Lower lobe of right lung (tissue), 2 donors: ENCODE results near the gene ZNF35. TPM values are rescaled to one million over a fixed set of nuclear protein-coding genes. Genes with fewer than 3 reads are reported as not detected.
"Not testable (repeated sequence)": the region's sequence is repeated elsewhere in the genome, so short reads cannot be mapped to it uniquely, and the experiment has no call there.

Experiments
- ATAC-seq, 2 donors: fragments of 200-7000 bp; cut with Tn5 transposase; one replicate each; pipeline ENCODE4 v1.9.1; 2020 to 2022; ENCODE audit warnings: mild to moderate bottlenecking in 2 of 2, moderate library complexity in 2 of 2
- DNase-seq: peaks from one replicate; pipeline ENCODE4 v3.0.0-alpha.2; 2020
- H3K27ac ChIP-seq: fragments of 200-600 bp; one replicate; pipeline ENCODE4 v1.8.0; 2022
- H3K27me3 ChIP-seq: fragments of 200-600 bp; one replicate; pipeline ENCODE4 v1.8.0; 2022; ENCODE audit warnings: low read depth
- H3K36me3 ChIP-seq: fragments of 200-600 bp; one replicate; pipeline ENCODE4 v1.8.0; 2022; ENCODE audit warnings: mild to moderate bottlenecking
- H3K4me1 ChIP-seq: fragments of 200-600 bp; one replicate; pipeline ENCODE4 v1.8.0; 2022
- H3K4me3 ChIP-seq: fragments of 200-600 bp; one replicate; pipeline ENCODE4 v1.8.0; 2022; ENCODE audit warnings: mild to moderate bottlenecking
- H3K9me3 ChIP-seq: fragments of 200-600 bp; one replicate; pipeline ENCODE4 v1.8.0; 2022
- intact Hi-C: fragments of 100-400 bp; cut with DNase I; formaldehyde crosslinking; loops from one replicate; pipeline ENCODE4 v1.11.0; 2022
- total RNA-seq: library from RNA; stranded (reverse); fragmentation: NEBNext Ultra II Directional; extraction: Animal tissue kit (Norgen Biotek cat#: 25700); gene quantifications from one replicate; pipeline ENCODE4 v1.2.1, GENCODE V29; 2021
- TF ChIP-seq, protein P1 (sequence below): fragments of 200-600 bp; IDR thresholded peaks from one replicate; pipeline ENCODE4 v1.8.0; 2022; ENCODE audit warnings: antibody characterized with exemption, mild to moderate bottlenecking
- donor health status: DM: no; HTN: yes; CAD: no; lungs with severe emphysema.

ZNF35 gene
- total RNA-seq, 1 donor from 2014 or later, result 8.8 TPM

DNA sequence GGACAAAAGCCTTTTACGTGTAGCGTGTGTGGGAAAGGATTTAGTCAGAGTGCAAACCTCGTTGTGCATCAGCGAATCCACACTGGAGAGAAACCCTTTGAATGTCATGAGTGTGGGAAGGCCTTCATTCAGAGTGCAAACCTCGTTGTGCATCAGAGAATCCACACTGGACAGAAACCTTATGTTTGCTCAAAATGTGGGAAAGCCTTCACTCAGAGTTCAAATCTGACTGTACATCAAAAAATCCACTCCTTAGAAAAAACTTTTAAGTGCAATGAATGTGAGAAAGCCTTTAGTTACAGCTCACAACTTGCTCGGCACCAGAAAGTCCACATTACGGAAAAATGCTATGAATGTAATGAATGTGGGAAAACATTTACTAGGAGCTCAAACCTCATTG is 10.5 kb downstream of the ZNF35 start:
- Histone ChIP-seq H3K36me3 (peaks cover 70% of the 10 kb centered on the region), H3K27me3 (no peaks in the 10 kb centered on the region), H3K4me1 (no peaks in the 10 kb centered on the region), H3K27ac (no peak overlapping the region), H3K4me3 (no peak overlapping the region), H3K9me3 (peaks cover 57% of the 10 kb centered on the region)
- TF ChIP-seq, protein P1, sequence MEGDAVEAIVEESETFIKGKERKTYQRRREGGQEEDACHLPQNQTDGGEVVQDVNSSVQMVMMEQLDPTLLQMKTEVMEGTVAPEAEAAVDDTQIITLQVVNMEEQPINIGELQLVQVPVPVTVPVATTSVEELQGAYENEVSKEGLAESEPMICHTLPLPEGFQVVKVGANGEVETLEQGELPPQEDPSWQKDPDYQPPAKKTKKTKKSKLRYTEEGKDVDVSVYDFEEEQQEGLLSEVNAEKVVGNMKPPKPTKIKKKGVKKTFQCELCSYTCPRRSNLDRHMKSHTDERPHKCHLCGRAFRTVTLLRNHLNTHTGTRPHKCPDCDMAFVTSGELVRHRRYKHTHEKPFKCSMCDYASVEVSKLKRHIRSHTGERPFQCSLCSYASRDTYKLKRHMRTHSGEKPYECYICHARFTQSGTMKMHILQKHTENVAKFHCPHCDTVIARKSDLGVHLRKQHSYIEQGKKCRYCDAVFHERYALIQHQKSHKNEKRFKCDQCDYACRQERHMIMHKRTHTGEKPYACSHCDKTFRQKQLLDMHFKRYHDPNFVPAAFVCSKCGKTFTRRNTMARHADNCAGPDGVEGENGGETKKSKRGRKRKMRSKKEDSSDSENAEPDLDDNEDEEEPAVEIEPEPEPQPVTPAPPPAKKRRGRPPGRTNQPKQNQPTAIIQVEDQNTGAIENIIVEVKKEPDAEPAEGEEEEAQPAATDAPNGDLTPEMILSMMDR, result no peak
- ATAC-seq (no peak), DNase-seq (no peak)
- intact Hi-C loops, result no loop called here

DNA sequence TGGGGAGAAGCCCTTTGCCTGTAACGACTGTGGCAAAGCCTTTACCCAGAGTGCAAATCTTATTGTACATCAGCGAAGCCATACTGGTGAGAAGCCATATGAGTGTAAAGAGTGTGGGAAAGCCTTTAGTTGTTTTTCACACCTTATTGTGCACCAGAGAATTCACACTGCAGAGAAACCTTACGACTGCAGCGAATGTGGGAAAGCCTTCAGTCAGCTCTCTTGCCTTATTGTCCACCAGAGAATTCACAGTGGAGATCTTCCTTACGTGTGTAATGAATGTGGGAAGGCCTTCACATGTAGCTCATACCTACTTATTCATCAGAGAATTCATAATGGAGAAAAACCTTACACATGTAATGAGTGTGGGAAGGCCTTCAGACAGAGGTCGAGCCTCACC is 10.9 kb downstream of the ZNF35 start:
- Histone ChIP-seq H3K27me3 (no peaks in the 10 kb centered on the region), H3K4me1 (no peaks in the 10 kb centered on the region), H3K36me3 (peaks cover 66% of the 10 kb centered on the region), H3K9me3 (peaks cover 57% of the 10 kb centered on the region), H3K27ac (no peak overlapping the region), H3K4me3 (no peak overlapping the region)
- DNase-seq, result no peak
- intact Hi-C loops, result no loop called here
- TF ChIP-seq, protein P1, result no peak
- ATAC-seq, result no peak

DNA sequence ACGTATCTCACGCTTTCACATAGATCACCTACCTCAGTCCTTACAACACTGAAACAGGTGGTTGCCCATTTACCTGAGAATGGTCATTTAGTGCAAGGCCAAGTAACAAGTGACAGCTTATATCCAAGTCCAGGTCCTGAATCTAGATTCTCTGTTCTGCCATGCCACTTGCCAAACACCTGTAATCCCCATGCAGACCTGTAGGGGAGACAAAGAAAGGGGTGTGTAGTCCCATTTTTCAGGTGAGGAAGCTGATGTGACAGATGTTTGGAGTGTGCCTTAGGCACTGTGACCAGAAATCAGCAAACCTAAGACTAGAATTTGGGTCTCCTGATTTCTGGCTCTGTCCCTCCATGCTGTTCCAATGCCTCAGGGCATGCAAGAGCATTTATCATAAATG is 12.7 kb downstream of the ZNF35 start:
- no peak overlapping the region for H3K27ac ChIP-seq
- no peak for DNase-seq
- peaks cover 49% of the 10 kb centered on the region for H3K36me3 ChIP-seq
- ATAC-seq, result no peak
- H3K27me3 ChIP-seq, result no peaks in the 10 kb centered on the region
- no peak overlapping the region for H3K4me3 ChIP-seq
- TF ChIP-seq, protein P1, result no peak
- intact Hi-C loops, result no loop called here
- peaks cover 57% of the 10 kb centered on the region for H3K9me3 ChIP-seq
- H3K4me1 ChIP-seq, result no peaks in the 10 kb centered on the region

DNA sequence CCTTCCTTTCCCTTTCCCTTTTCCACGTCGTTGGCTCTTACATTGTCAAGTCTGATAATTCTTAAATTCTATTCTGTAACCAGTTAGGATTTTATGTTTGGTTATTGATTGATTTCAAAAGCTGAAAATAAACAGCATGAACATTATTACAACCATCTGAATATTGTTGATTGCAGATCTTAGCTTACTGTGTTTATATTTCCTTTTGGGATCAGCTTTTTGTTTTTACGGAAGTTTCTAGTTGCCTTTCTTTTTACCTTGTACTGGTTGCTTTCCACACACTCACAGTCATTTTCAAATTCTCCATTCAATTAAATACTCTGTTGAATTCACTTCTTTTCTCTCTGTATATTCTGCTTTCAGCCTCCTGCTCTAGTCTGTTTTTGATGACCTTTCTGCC is 16.6 kb downstream of the ZNF35 start:
- no peak for ATAC-seq
- H3K4me3 ChIP-seq, result no peak overlapping the region
- no peaks in the 10 kb centered on the region for H3K4me1 ChIP-seq
- intact Hi-C loops, result no loop called here
- DNase-seq, result no peak
- H3K27me3 ChIP-seq, result no peaks in the 10 kb centered on the region
- peaks cover 19% of the 10 kb centered on the region for H3K9me3 ChIP-seq
- H3K27ac ChIP-seq, result no peak overlapping the region
- H3K36me3 ChIP-seq, result peaks cover 13% of the 10 kb centered on the region
- TF ChIP-seq, protein P1, result no peak

DNA sequence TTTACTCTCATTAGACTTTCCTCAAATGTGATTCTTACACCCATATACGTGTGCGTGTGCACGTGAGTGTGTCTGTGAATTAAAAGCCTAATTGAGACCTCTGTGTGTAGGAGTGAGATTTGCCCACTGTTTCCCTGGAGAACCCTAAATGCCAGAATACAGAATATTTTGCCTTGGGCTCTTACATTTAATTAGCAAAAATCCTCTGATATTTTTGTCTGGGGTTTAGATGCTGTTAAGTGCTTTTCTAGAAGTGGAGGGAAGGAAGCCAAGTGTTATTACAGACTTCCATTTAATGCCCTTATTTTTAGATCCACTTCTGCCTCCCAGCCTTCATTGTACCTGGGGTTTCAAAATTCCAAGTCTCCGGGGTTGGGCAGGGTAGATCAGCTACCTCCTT is 17.8 kb downstream of the ZNF35 start:
- no peak for ATAC-seq
- TF ChIP-seq, protein P1, result no peak
- H3K27me3 ChIP-seq, result no peaks in the 10 kb centered on the region
- peaks cover 7% of the 10 kb centered on the region for H3K9me3 ChIP-seq
- no peak for DNase-seq
- H3K27ac ChIP-seq, result no peak overlapping the region
- peaks cover 1% of the 10 kb centered on the region for H3K36me3 ChIP-seq
- H3K4me1 ChIP-seq, result no peaks in the 10 kb centered on the region
- intact Hi-C loops, result no loop called here
- H3K4me3 ChIP-seq, result no peak overlapping the region

DNA sequence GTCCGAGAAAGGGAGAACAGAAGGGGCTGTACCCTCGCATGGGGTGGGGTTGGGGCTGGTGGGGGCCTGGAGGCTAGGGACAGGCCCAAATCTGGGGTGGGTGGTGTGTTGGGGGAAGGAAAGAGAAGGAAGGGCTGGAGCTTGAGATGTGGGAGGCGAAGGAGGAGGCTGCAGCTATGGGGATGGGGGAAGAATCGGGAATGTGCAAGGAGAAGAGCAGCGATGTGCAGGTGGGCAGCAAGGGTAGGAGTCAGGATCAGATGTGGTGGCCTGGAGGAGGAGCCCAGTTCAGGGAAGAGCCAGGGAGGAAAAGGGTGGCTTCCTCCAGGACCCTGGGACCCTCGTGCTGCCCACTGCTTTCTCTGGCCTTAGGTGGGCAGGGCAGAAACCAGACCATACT is 21.2 kb downstream of the ZNF35 start:
- Histone ChIP-seq H3K36me3 (no peaks in the 10 kb centered on the region), H3K4me1 (no peaks in the 10 kb centered on the region), H3K9me3 (peaks cover 3% of the 10 kb centered on the region), H3K4me3 (no peak overlapping the region), H3K27ac (no peak overlapping the region), H3K27me3 (no peaks in the 10 kb centered on the region)
- ATAC-seq (no peak), DNase-seq (no peak)
- intact Hi-C loops, result no loop called here
- TF ChIP-seq, protein P1, result no peak

DNA sequence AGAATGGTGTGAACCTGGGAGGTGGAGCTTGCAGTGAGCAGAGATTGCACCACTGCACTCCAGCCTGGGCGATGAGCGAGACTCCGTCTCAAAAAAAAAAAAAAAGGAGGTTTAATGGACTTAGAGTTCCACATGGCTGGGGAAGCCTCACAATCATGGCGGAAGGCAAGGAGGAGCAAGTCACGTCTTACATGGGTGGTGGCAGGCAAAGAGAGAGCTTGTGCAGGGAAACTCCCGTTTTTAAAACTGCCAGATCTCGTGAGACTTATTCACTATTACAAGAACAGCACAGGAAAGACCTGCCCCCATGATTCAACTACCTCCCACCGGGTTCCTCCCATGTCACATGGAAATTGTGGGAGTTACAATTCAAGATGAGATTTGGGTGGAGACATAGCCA is 24.9 kb downstream of the ZNF35 start:
- H3K27ac ChIP-seq, intact Hi-C loops, ATAC-seq, DNase-seq, H3K4me3 ChIP-seq, H3K9me3 ChIP-seq, H3K36me3 ChIP-seq, H3K27me3 ChIP-seq, H3K4me1 ChIP-seq: not testable (repeated sequence)
